SU-DHL-6 (cell line): Measurements from ENCODE around the gene RELN.

Experiments used
- CTCF ChIP-seq: fragments of 200-600 bp; sonication (generic); IDR thresholded peaks from one replicate; pipeline ENCODE4 v1.5.1; 2017; ENCODE audit warnings: antibody characterized with exemption, mild to moderate bottlenecking, low read length, moderate library complexity; ENCODE audit not compliant: insufficient read depth, poor library complexity, severe bottlenecking
- EZH2phosphoT487 ChIP-seq: fragments of 200-600 bp; sonication (generic), shearing (Covaris generic); conservative IDR thresholded peaks from 2 replicates; pipeline ENCODE4 v1.6.1; 2018; ENCODE audit warnings: mild to moderate bottlenecking, antibody characterized with exemption, low read length, moderate library complexity, mixed read lengths

GRCh38 chr7:103843689-103844480 lies 145.6 kb downstream of the RELN start:
- no peak for TF ChIP-seq CTCF
- no peak for TF ChIP-seq EZH2phosphoT487
